Stimulated activated CD8-positive, alpha-beta memory T cell treated with anti-CD3 and anti-CD28 coated beads, Interleukin-7, amount 100 ng/mL, for 4 hours (primary cell): ENCODE results near the gene STX16.

Source experiments
- DNase-seq, 2 donors: peaks; one replicate each; pipeline ENCODE4 v3.0.0-alpha.2; 2020; ENCODE audit warnings: low read depth in 2 of 2

The STX16 gene

DNA sequence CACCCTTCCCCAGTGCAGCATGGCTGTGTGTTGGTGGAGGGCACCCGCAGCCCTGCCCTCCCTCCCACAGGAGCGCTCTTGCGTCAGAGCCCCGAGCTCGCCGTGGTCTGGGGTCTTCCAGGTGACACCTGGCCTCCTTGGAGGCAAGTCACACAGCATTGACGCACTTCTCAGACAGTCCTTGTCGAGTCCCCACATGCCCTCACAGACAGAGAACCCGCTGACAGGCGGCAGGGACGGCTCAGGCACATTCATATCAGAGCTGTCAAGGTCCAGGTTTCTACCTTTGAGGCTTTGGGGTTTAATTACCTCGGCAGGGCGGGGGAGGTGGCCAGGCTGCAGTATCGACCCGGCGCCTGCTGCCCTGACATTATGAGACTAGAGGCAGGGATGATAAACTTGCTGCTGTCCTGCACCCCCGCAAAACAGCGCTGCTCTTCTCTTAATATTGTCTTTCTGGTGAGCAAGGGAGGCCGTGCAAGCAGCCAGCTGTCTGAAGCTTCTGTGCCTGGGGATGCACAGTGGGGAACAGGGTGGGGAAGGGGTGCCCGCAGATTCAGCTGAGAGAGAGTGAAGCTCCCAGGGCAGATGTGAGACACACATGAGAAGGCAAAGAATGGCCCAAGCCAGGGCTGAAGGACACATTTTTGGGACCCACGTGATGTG, 46.3 kb downstream of the STX16 start:
- DNase-seq = no peak

DNA sequence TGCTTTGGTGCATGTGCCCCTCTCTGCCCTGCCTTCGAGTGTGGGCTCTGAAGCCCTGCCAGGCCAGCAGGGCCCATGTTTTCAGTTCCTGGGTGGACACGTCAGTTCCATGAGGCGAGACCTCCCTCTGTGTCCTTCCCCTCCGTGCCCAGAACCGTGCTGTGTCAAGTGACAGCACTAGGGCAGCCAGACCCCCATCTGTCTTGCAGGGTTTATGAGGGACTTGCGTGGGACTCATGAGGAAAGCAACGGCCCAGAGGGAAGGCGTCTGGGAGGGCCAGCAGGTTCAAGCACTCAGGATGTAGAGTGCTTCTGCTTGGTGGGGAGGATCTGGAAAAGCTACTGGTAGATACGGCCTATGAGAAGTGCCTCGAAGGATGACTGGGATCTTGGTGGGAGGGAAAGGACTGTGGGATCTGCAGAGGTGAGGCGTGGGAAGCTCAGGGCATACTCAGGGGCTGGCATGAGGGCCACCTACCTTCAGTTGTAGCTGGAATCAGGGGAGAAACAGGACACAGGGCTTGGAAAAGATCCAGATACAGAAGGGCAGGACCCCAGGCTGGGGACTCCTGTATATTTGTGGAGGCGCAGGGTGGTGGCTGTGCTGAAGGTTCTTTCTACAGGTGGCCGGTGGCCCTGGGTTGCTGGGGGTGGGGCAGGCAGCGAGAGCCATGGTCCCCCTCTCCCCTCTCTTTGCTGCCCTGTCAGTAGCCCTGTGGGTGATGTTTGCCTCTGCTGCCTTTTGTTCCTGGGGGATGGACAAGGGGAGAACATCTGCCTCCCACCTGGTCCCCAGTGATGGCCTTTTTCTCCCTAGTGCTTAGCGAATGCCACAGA, 47.0 kb downstream of the STX16 start:
- DNase-seq = no peak

DNA sequence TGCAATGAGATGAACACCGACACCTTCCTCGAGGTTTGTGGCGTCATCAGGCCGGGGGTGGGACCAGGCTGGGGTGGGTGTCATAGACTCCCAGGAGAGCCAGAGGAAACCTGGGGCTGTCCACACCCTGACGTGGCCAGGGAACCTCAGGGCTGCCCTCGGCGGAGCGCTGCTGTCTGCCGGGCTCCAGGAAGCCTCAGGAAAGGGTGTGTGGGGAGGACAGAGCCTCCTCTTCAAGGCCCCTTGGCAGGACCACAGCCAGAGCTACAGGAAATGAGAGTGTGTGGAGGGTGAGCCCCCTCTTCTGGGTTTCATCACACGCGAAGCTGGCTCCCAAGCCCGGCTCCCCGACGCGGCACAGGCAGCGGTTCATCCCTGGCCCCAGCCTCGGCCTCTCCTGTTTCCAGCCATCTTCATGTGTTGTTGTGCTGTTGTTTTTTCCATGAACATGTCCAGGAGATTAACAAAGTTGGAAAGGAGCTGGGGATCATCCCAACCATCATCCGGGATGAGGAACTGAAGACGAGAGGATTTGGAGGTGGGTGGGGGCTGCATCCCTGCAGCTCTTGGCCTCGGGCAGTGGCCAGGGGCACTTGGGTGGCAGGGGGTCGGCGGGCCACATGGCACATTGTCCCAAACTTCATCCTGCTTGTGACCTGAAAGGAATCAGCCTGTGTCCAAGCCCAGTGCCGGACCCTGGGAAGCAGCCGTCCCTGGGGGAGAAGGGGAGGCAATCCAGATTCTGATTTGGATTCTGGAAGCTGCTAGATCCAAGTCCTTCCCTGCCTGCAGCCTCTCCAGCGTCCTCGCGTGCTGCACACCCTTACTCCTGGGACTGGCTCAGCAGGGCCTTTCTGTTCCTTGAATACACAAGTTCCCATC, 47.9 kb downstream of the STX16 start:
- DNase-seq = no peak

DNA sequence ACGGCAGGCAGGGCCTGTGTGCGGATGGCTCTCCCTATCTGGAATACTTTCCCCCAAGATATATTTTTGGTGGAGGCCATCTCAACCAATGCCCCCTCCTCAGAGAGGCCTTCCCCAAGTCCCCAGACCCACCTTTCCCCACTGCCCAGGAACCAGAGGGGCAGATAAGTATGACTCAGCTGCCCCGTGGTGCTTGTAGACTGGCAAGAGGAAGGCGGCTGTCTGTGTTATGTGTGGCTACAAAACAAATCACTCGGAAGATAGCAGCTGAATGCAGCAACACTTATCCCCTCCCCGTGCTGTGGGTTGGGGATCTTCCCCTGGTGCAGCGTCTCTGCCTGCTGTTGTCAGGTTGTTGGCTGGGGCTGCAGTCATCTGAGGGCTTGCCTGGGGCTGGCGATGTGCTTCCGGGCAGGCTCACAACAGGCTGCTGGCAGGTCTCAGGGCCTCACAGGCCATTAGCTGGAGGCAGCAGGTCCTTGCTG, 48.6 kb downstream of the STX16 start:
- no peak for DNase-seq

DNA sequence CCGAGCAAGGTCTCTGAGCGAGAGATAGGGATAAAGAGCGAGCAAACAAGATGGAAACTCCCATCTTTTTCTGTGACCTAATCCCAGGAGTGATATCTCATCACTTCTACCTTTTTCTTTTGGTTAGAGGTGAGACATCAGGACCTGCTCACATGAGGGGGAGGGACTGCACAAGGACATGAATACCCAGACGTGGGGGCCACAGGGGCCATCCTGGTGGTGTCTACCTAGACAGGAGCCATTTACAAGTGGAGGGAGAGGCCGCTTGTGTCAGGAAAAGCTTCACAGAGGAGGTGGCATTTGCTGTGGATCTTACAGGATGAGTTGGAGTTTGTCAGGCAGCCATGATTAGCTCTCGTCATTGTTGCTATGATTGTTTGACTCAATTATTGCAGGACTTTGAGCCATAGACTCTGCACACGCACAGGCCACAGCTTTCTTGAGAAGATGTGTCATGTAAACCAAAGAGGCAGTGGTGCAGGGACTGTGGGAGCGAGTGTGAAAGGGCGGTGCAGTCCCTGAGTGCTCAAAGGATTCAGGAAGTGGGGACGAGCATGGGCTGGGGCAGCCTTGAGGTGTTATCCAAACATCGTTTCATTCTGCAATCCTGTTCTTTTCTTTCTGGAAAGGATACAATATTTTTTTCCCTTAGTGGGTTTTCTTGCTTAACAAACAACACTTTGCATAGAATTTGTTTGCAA, 49.2 kb downstream of the STX16 start:
- DNase-seq = no peak

DNA sequence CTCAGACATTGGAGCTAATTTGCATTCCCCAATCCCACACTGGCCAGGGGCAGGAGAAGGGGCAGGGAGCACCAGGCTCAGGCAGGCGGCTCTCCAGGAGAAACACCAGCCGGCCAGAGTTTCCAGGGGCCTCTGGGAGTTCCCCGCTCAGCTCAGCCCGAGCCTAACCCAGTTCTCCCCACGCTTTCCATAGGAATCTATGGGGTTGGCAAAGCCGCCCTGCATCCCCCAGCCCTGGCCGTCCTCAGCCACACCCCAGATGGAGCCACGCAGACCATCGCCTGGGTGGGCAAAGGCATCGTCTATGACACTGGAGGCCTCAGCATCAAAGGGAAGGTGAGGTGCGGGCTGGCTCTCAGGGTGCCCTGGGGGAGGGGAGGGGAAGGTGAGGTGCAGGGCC, 49.7 kb downstream of the STX16 start:
- no peak for DNase-seq

DNA sequence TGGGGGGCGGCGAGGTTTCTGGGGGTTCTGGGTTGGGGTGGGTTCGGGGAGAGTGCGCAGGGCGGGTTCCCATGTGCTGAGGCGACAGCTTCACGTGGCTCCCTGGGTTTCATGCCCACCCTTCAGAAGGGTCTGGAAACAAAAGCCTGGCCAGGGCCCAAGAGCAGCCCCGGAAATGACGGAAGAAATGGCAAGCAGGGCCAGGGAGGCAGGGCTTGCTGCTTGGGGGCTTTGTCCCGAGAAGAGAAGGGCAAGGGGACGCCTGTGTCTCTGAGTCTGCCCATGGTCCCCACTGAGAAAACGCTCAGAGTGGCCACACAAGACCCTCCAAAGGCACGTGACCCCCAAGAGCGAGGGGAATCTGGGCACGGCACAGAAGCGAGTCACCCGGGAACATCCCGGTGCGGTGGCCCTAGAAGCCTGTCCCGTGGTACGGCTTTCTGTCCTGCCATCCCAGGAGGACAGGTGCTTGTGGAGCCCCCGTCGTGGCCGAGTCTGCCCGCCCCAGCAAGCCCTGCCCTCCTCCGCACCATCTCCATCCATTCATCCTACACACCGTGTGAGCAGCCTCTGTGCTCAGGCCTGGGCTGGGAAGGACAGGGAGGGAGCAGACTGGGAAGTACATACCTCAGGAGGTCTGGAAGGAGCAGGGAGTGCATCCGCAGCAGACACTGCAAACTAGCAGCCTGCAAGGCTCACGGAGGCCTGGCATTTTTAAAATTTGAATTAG, 50.5 kb downstream of the STX16 start:
- DNase-seq = no peak

DNA sequence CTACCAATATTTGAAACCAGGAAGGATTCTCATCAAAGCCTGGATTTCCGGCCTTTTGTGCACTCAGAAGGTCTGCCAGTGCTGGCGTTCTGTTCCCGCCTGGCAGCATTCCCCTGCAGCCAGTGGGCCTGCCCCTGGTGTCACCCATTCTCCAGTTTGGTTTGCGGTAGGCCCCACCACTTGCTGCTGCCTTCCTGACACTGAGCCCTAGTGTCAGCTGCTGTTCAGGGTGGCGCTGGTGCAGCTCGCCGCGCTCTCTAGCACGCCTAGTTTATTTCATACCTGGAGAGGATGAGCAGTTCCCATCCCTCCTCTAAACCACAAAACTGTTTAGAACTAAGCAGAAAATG, 51.1 kb downstream of the STX16 start:
- no peak for DNase-seq

DNA sequence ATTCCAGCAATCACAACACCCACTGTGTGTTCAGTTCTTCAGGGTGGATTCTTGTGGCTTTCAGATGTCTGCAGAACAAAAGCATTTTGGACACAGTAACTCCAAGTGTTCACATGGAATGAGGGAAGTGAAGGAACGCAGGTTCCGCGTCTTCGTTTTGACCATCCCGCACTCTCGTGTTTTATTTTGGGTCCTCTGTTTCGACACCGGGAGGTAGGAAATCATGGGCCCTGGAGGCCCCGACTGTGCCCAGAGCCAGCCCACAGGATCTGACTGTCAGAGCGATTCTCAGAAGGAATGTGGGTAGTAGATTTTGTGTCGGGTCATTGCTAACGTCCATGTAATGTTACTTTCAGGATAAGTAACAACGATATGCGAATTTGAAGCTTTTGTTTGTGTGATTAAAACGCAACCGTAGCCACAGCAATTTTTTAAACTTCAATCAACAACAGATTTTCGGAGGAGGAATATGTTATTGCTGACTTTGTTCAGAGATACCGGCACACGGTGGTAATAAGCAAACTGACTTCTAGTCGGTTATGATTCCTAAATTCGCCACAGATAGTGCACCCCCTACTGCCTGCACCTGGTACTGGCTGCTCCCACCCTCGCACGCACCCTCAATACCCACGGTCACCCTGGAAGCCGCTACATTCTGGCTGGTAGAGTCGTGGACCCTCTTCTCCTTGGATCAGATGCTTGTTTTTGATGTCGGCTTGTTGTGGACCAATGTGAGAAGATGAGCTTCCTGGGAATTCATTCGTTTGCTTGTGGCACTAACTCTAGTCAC, 52.0 kb downstream of the STX16 start:
- no peak for DNase-seq

DNA sequence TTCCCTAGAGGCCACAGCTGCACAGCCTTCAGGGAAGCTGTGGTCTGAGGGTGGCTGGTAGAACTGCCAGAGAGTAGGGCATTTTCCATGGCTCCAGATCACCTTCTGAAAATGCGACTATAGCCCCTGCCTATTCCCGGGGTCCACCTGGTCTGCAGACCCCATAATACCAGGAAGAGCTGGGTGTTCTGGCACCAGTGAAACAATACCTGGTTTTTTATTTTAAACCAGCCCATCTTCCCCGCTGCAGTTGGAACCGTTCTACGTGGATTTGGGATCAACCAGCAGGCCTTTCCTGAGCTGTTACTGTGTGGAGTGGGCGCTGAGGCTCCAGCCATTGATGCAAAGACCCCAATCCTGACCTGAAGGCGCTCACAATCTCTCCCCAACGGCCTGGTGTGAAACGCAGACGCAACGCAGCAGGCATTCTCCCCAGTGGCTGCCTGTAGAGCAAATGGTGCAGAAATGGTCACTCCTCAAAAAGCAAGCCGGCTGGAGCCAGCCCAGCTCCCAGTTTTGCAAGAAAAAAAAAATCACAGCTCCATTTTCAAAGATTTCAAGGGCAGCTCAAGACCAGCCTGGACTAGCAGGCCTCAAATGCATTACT, 52.8 kb downstream of the STX16 start:
- no peak for DNase-seq

DNA sequence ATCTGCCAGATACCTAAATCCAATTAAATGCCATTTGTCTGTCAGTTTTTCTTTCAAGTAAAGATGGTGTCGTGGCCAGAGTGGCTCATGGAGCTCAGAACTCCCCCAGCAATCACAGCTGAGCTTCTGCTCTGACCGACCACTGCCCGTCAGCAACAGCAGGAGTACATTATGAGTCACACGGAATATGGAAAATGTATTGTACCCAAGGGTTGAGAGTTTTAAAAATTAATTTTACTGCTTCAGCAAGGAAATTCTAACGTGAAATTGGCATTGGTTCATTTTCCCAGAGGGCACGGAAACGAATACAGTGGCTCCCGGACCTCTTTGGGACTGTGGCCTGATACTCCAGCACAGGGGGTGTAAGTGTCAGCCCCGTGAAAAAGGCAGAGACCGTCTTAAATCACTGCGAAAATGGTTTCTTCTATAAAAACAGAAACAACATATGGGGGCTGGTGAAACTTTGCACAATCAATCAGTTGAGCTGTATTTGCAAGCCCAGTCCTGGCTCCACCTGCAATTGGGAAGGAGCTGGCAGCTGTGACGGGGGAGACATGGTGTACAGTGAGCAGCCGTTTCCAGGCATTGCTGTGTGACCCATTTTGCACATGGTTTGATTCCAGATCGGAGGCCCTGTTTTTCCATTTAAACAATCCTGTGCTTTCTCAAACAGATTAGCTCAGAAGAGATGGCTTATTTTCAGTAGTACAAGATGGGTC, 54.3 kb downstream of the STX16 start:
- no peak for DNase-seq

DNA sequence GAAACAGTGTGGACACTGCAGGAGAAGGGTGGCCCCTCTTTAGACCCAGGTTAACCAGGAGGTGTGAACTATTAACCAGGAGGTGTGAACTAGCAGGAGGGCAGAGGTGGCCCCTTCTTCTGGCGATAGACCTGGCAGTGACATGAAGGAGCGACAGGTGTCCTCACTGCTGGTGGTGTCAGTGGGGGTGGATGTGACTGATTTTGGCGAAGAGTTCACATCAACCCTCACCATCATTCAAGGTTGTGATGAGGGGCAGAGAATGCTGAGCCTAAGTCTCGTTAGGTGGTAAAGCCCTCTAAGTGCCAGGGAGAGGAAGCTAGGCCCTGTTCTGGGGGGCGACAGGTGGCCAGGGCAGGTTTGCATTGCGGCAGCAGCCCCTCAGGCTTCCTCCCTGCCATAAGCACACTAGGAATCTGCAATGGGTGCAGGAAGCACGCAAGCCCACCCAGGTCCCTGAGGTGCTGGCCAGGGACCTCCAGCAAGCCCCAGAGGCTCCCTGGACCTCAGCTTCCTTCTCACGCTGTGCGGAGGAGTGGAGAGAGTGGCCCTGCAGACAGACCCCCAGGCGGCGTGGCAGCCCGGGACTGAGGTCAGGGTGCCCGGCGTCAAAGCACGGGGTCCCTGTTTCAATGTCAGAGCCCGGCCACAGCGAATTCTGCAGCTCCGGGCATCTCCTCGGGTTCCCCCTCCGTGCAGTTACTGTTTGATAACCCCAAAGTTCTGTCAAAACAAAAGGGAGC, 55.2 kb downstream of the STX16 start:
- DNase-seq = no peak

DNA sequence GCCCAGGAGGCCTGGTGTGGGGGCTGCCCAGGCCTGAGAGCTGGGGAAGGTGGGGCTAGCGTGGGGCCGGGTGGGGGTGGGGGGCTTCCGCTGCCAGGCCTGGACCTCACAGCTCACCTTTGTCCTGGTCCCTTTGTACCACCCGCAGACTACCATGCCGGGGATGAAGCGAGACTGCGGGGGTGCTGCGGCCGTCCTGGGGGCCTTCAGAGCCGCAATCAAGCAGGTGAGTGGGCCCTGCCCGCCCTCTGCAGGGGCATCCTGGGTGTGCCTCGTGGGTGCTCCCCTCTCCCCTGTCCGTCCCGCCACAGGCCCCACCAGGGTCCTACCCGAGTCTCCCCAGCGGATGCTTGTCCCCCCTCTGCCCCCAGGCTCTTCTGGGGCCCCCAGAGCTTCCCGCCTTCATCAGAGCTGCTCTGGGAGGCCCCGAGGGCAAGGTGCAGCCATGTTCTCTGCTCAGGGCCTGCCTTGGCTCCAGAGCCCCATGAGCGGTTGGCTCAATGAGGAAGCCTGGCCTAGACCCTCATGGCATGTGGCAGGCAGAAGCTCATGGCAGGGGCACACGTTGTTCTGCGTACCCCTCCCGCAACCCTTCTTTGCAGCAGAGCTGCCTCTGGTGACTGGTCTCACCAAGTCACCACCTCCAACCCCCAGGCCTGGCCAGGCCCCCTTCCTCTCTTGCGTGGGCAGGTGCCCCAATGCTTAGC, 56.0 kb downstream of the STX16 start:
- no peak for DNase-seq

DNA sequence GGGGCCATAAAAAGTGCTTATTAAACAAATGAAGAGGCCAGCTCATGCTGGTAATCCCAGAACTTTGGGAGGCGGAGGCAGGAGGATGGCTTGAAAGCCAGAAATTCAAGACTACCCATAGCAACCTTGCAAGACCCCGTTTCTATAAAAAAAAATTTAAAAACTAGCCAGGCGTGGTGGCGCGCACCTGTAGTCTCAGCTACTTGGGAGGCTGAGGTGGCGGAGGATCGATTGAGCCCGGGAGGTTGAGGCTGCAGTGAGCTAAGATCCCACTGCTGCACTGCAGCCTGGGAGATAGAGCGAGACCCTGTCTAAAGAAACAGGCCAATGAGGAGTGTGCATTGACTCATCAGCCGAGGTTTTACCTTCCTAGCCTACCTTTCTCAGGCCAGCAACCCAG, 56.7 kb downstream of the STX16 start:
- DNase-seq = no peak

DNA sequence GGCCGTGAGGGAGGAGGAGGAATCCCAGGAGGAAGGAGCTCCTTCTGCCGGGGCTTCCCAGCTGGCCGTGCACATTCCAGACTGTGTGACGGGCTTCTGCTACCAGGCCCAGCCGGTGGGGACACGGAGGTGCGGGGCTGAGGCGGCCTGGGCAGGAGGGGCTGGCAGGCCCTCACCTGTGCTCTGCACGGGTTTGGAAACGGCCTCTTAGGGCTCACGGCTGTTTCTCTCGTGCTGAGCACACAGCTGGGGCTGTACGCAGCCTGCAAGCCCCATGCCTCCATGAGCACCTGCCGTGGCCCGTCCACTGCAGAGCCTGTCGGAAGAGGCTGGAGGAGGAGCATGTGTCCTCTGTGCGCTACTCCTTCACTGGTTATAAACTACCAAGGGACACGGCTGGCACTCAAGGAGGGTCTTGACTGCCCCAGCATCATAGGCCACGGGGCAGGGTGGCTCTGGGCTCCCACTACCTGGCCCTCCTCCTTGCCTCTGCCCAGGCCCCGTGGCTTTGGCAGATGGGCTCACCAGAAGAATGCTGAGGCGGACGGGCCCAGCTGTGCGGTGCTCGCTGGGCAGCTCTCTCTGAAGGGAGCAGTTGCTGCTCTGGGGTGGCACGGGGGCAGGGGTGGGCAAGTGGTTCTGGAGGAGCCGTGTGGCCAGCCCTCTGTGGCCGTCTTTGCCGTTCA, 57.3 kb downstream of the STX16 start:
- no peak for DNase-seq

DNA sequence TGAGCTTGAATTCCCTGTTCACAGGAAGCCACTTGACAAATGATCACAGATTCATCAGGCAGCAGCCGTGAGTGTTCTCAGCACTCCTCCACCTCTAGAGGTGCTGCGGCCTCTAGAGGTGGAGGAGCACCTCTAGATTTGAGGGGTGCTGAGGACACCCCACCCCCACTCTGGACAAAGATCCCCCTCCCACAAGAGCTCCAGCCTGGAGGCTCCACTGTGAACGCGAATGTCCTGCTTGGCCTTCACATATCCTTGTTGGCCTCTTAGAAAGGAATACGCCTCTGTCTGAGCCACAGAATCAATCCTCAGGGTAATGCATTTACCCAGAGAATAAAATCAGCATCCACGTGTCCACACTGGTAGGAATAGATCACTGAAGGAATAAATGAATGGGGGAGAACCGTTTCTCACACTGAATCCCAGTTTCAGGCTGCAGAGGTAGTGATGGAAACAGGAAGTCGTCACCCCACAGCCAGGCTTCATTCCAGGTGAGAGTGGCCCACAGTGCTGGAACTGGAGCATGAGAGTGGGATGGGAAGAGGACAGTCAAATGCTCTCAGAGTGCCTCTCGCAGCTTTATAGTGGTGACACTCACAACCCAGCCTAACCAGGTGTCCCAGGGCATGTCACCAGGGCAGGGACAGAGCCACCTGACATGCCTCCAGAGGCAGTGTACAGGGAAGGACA, 58.1 kb downstream of the STX16 start:
- no peak for DNase-seq

DNA sequence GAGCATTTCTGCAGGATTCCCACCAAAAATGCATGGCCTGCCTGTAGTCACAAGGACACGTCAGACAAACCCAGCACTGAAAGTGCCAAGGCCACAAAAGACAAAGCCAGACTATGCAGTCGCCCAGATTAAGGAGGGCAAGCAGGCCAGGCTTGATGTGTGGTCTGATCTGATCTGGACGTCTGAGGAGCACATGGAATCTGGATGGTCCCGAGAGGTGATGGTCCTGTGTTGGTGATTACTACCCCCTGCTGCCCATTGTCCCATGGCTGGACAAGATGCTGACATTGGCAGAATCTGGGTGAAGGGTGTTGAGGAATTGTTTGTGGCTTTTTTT, 58.6 kb downstream of the STX16 start:
- DNase-seq = no peak
